Cardiac muscle cell (in vitro differentiated cells and primary cell): ENCODE results near the gene COX4I2. TPM values are rescaled to one million over a fixed set of nuclear protein-coding genes. Genes with fewer than 3 reads are reported as not detected.
"Not testable (repeated sequence)": the region's sequence is repeated elsewhere in the genome, so short reads cannot be mapped to it uniquely, and the experiment has no call there.

Source experiments
- DNase-seq, 2 donors: peaks; one replicate each; pipeline versions ENCODE4 v3.0.0 to v3.0.0-alpha.2; 2010 to 2017; ENCODE audit warnings: low read depth in 1 of 2, low spot score in 1 of 2
- H3K27ac ChIP-seq: fragments of 200-600 bp; sonication (generic); 2 replicates; pipeline ENCODE4 v1.5.1; 2016
- H3K27me3 ChIP-seq: fragments of 200-600 bp; sonication (generic); 2 replicates; pipeline ENCODE4 v1.6.0; 2016; ENCODE audit warnings: control low read depth
- H3K36me3 ChIP-seq: fragments of 200-600 bp; sonication (generic); 2 replicates; pipeline ENCODE4 v1.5.1; 2016; ENCODE audit warnings: control low read depth
- H3K4me1 ChIP-seq: fragments of 200-600 bp; sonication (generic); 2 replicates; pipeline ENCODE4 v1.8.1; 2017; ENCODE audit warnings: low read depth, mild to moderate bottlenecking, mixed run types
- H3K4me3 ChIP-seq: fragments of 200-600 bp; sonication (generic); 2 replicates; pipeline ENCODE4 v1.5.1; 2016; ENCODE audit warnings: mild to moderate bottlenecking
- H3K9me3 ChIP-seq: fragments of 200-600 bp; sonication (generic); 2 replicates; pipeline ENCODE4 v1.5.1; 2017; ENCODE audit warnings: low read depth, mild to moderate bottlenecking, control low read depth
- polyA plus RNA-seq: library from polyadenylated mRNA; unstranded; fragments of >200 nt; fragmentation: Nextera tagmentation; extraction: Ambion mirVana; gene quantifications from 2 replicates; pipeline ENCODE4 v1.2.1, GENCODE V29; 2016
- total RNA-seq: library from RNA; depleted of rRNA; stranded (reverse); fragments of >200 nt; gene quantifications from 2 replicates; pipeline ENCODE4 v1.2.3, GENCODE V29; 2016
- TF ChIP-seq, protein P1 (sequence below): IDR thresholded peaks from 2 replicates; pipeline ENCODE4 v1.5.1; 2012; ENCODE audit warnings: low read depth, mild to moderate bottlenecking, low read length

The COX4I2 gene
- total and polyA plus RNA-seq, 2 experiments from 2014 or later = 0.81 TPM; not detected in 1

DNA sequence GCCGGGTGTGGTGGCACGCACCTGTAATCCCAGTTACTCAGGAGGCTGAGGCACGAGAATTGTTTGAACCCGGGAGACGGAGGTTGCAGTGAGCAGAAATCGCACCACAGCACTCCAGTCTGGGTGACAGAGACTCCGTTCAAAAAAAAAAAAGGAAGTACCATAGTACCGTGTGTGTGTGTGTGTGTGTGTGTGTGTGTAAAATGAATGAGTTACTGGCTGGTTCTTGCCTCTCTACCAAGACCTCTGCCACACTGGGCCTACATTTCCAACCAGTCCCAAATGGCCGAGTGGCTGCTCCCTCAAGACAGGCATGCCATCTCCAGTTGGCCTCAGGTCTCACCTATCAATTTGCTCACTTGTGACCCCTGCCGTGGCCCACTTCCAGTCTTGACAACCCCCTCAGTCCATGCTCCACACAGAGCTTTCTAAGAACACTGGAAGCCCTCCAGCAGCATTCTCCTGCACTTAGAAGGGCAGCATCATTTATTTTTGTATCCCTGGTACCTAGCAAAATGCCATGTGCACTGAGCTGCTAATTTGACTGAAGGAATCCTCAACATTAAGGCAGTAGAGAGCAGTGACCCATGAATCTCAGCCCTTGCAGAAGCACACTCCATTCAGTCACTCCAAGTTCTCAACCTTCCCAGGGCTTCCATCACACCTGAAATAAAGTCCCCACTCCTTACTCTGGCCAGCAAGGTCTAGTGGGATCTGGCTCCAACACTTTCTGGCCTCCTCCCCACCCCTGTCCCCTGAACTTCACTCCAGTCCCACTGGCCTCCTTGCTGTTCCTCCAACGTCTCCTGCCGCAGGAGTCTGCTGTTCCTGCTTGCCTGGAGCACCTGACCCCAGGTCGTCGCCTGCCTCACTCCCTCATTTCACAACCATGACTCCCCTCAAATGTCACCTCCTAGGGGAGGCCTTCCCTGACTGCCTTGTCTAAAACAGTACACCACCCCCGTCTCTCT, 29.9 kb downstream of the COX4I2 start:
- no peak for DNase-seq
- TF ChIP-seq, protein P1, sequence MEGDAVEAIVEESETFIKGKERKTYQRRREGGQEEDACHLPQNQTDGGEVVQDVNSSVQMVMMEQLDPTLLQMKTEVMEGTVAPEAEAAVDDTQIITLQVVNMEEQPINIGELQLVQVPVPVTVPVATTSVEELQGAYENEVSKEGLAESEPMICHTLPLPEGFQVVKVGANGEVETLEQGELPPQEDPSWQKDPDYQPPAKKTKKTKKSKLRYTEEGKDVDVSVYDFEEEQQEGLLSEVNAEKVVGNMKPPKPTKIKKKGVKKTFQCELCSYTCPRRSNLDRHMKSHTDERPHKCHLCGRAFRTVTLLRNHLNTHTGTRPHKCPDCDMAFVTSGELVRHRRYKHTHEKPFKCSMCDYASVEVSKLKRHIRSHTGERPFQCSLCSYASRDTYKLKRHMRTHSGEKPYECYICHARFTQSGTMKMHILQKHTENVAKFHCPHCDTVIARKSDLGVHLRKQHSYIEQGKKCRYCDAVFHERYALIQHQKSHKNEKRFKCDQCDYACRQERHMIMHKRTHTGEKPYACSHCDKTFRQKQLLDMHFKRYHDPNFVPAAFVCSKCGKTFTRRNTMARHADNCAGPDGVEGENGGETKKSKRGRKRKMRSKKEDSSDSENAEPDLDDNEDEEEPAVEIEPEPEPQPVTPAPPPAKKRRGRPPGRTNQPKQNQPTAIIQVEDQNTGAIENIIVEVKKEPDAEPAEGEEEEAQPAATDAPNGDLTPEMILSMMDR = no peak
- Histone ChIP-seq H3K27ac (no peak overlapping the region), H3K36me3 (no peaks in the 10 kb centered on the region), H3K4me1 (peaks cover 14% of the 10 kb centered on the region), H3K27me3 (no peaks in the 10 kb centered on the region), H3K4me3 (no peak overlapping the region), H3K9me3 (no peaks in the 10 kb centered on the region)

DNA sequence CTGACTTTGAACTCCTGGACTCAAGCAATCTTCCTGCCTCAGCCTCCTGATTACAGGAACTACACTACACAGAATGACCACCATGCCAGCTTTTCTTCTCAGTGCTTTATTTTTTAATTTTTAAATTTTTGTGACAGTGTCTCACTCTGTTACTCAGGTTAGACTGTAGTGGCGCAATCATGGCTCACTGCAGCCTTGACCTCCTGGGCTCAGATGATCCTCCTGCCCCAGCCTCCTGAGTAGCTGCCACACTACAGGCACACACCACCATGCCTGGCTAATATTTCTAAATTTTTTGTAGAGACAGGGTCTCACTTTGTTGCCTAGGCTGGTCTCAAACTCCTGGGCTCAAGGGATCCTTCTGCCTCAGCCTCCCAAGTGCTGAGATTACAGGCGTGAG, 31.2 kb downstream of the COX4I2 start:
- not testable (repeated sequence) for H3K4me1 ChIP-seq, H3K27me3 ChIP-seq, DNase-seq, H3K9me3 ChIP-seq, H3K4me3 ChIP-seq, H3K27ac ChIP-seq, H3K36me3 ChIP-seq

DNA sequence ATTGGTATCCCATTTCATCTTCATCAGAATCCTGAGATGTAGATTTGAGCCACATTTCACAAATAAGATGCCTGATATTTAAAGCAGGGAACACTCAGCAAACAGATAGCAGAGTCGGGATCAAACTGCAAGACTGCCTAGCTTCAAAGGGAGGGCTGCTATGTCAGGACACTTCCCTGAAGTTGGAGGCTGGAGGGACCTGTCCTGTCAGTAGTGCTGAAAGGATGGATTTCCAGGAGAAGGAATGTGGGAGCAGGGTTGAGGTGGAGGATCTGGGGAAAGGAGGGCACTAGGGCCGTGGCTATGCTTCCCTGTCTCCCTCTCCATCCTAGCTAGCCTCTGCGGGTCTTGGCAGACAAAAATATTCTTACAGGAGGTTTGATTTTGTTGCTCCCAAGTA, 32.2 kb downstream of the COX4I2 start:
- Histone ChIP-seq H3K27ac (peak overlapping the region; percentile 70), H3K4me3 (no peak overlapping the region), H3K36me3 (no peaks in the 10 kb centered on the region), H3K27me3 (no peaks in the 10 kb centered on the region), H3K4me1 (peaks cover 10% of the 10 kb centered on the region), H3K9me3 (no peaks in the 10 kb centered on the region)
- DNase-seq = peak in 1 of 2 donors; percentile 47
- TF ChIP-seq, protein P1 = no peak

DNA sequence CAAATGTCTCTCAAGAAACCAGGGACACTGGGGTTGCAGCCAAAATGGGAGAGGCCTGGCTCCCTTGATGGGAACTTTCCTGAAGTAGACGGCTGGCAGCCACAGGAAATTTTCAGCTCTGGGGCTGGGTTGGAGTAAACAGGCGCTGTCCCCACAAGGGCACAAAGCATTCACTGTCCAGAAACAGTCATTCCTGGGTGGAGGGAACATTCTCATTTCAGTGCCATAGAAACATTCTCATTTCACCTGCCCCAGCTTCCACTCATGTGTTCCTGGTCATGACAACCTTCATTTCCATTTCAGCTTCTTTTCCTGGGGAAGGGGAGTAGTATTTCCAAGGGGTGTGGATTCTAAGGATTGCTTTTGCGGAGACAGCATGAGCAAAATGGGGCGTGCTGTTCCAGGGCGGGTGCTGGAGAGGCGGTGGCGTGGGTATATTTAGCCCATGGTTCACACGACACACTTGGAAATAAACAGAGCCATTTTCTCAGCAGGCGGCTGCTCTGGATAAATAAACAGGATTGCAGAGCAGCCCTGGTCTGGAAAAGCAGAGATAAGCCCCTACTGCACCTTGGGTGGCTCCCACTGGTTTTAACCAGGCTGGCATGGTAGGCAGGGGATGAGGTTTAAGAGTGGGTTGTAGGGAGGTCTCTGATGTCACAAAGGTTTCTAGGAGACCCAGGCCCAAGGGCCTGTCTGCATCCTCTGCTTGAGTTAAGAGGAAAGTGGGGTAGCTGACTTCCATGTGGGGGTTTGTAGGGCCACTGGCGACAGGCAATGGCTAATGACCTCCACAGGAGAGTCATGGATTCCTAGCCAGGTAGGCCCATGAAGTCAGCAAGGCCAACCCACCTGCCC, 32.9 kb downstream of the COX4I2 start:
- H3K36me3 ChIP-seq = no peaks in the 10 kb centered on the region
- peak overlapping the region; percentile 70 for H3K27ac ChIP-seq
- H3K9me3 ChIP-seq = no peaks in the 10 kb centered on the region
- H3K4me3 ChIP-seq = no peak overlapping the region
- H3K27me3 ChIP-seq = no peaks in the 10 kb centered on the region
- TF ChIP-seq, protein P1 = no peak
- peak in 1 of 2 donors; percentile 22 for DNase-seq
- H3K4me1 ChIP-seq = peaks cover 17% of the 10 kb centered on the region

DNA sequence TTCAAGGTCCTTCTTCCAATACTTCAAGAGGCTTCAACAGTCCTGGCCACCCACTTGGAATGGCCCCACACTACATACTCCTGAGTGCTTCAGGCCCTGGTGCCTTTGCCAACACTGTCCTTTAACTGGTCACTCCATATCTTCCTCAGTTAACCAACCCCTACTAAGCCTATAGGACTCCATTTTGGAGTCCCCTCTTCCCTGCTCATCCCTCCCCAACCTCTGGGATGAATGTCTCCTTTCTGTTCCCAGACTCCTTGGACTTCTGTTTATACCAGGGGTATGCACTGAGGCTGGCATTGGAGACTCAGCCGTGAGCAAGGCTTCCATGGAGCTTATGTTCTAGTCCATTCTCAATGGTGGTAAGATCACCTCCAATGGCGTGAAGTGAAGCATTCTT, 33.6 kb downstream of the COX4I2 start:
- peaks cover 24% of the 10 kb centered on the region for H3K4me1 ChIP-seq
- DNase-seq = no peak
- TF ChIP-seq, protein P1 = no peak
- H3K27me3 ChIP-seq = no peaks in the 10 kb centered on the region
- peak overlapping the region; percentile 70 for H3K27ac ChIP-seq
- H3K4me3 ChIP-seq = no peak overlapping the region
- H3K9me3 ChIP-seq = no peaks in the 10 kb centered on the region
- no peaks in the 10 kb centered on the region for H3K36me3 ChIP-seq
